GM12891 (cell line): Measurements from ENCODE around the gene NIPAL4.

Experiments used
- POLR2A ChIP-seq: IDR thresholded peaks from 2 replicates; pipeline ENCODE4 v1.6.1; 2011; ENCODE audit warnings: low read depth, low read length, control low read depth
- POLR2AphosphoS5 ChIP-seq: IDR thresholded peaks from 2 replicates; pipeline ENCODE4 v1.6.1; 2011; ENCODE audit warnings: low read depth, low read length, control low read depth
- POU2F2 ChIP-seq: IDR thresholded peaks from 2 replicates; pipeline ENCODE4 v1.6.1; 2011; ENCODE audit warnings: low read depth, mild to moderate bottlenecking, control low read depth, low read length, moderate library complexity
- TAF1 ChIP-seq: IDR thresholded peaks from 2 replicates; pipeline ENCODE4 v1.6.1; 2011; ENCODE audit warnings: low read depth, low read length, control low read depth

GRCh38 chr5:157486221-157486681, 26.2 kb downstream of the NIPAL4 start:
- TF ChIP-seq POLR2AphosphoS5 (no peak), POLR2A (no peak), TAF1 (no peak), POU2F2 (no peak)
